ENCODE measurements around the gene OSTF1. TPM values are rescaled to one million over a fixed set of nuclear protein-coding genes. Genes with fewer than 3 reads are reported as not detected.

Gene OSTF1, protein sequence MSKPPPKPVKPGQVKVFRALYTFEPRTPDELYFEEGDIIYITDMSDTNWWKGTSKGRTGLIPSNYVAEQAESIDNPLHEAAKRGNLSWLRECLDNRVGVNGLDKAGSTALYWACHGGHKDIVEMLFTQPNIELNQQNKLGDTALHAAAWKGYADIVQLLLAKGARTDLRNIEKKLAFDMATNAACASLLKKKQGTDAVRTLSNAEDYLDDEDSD
- polyA plus RNA-seq (ENCODE audit: insufficient read length in 4 of 4), result 10 to 100 TPM; 26.4 to 30.6 (median 29.3) TPM

DNA sequence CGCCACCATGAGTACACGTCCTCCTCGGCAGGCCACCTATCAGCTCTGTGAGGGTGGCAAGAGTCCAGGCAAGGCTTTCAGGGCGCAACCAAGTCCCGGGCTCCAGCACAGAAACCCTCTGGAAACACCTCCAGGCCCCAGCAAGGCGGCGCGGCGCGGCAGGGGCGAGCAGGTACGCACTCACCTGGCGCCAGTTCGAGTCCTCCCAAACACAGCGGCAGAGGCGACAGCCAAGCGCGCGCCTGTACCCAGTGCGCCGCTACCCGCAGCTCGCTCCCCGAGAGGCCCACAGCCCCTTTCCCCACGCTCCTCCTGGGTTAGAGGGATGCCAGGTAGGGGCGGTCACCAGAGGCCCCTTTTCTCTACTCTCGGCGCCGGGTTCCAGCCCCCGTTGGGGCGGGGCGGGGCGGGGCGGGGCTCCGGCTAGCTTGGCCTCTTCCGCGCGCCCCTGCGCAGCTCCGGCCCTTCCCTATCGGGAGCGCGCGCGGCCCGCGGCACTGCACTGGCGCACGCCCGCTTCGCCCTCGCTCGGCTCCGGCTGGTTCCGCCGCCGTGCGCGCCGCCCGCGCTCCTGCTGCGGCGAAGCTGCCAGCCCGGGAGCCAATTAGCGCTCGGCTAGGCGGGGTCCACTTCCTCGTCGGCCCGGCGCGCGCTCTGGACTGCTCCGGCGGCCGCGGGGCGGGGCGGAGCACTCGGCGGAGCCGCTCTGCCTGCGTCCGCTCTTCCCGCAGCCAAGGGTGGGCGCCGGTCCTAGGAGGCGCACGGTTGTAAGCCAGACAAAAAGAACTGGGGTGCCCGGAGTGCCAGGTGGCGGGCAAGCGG, at the start of gene OSTF1, which contains the start of gene NMRK1:
TSS of gene OSTF1 (plus strand) at position 691 of the 822 bp plus-strand sequence. CDS start 179 bp downstream, outside the sequence.
TSS of gene NMRK1 (minus strand) at position 332 of the 822 bp plus-strand sequence. CDS start 5,040 bp downstream, outside the sequence.
- DNase-seq (ENCODE audit: low read depth in 4 of 4, low spot score in 3 of 4), result peak; percentile 89 to 95 (median 94)

DNA sequence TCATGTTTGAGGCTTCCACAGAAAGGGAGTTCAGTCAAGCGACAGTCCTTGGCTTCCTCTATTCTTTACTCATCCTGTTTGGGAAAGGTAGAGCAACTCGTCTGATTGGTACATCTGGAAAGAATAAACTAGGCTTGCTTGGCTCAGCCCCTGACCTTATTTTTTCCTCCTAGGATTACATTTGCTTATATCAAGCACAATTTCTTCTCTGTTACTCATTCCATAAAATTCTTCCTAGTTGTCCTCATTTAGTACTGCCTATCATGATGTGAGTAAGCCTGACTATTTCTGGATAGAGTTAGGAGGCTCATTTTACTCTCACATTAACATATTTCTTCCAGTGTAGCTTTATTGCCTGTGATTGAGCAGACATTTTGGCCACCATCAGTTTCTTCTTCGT, 49.3 kb upstream of the OSTF1 start:
- DNase-seq (ENCODE audit: low read depth in 4 of 4, low spot score in 3 of 4), result no peak

GRCh38 chr9:75039801-75040200, 48.5 kb upstream of the OSTF1 start:
- no peak for DNase-seq (ENCODE audit: low read depth in 4 of 4, low spot score in 3 of 4)

GRCh38 chr9:75041041-75041440, 47.3 kb upstream of the OSTF1 start:
- DNase-seq (ENCODE audit: low read depth in 4 of 4, low spot score in 3 of 4), result no peak

DNA sequence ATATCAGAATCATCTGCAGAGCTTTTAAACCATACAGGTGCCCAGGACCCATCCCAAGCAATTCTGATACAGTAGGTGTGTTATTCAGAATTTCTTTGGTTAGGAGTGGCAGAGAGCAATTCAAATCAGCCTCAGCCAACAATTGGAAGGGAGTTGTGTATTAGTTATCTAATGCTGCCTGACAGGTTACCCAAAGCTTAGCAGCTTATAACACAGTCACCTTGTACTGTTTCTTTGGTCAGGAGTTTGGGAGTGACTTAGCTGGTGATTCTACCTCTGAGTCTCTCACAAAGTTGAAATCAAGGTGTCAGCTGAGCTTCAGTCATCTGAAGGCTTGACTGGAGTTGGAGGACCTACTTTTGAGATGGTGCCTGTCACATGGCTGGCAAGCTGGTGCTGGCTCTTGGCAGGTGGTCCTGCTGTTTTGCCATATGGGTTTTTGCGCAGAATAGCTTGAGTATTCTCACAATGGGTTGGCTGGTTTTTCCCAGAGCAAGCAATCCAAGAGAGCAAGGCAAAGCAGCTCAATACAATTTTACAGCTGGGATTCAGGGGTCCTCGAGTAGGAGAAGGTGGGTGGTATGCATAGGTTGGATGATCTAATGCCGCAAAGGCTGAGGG, 41.5 kb upstream of the OSTF1 start:
- no peak for DNase-seq (ENCODE audit: low read depth in 4 of 4, low spot score in 3 of 4)

DNA sequence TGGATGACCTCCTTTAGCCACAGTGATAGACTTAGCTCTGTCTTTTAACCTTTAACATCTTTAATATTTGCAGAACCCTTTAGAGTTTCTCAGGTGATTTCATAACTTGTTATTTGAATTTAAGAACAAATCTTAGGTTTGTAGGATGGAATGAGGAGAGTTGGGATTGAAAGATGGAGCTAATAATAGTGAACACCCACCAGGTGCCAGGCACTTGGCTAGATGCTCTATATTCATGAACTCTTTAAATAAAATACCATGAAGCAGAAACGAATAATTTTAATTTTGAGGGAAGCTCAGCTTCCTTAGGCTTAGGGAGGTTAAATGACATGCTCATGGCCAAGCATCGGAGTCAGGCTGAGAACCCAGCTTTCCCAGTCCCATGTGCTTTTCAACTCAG, 40.8 kb upstream of the OSTF1 start:
- DNase-seq (ENCODE audit: low read depth in 4 of 4, low spot score in 3 of 4), result no peak

GRCh38 chr9:75051285-75051684, 37.0 kb upstream of the OSTF1 start:
- DNase-seq (ENCODE audit: low read depth in 4 of 4, low spot score in 3 of 4), result no peak

GRCh38 chr9:75053869-75054268, 34.4 kb upstream of the OSTF1 start:
- DNase-seq (ENCODE audit: low read depth in 4 of 4, low spot score in 3 of 4), result no peak

- DNase-seq (ENCODE audit: low read depth in 4 of 4, low spot score in 3 of 4), result no peak
Measured at GRCh38 chr9:75054368-75055001, 33.8 kb upstream of the OSTF1 start.

- no peak for DNase-seq (ENCODE audit: low read depth in 4 of 4, low spot score in 3 of 4)
Measured at GRCh38 chr9:75061169-75061568, 27.1 kb upstream of the OSTF1 start.

GRCh38 chr9:75063556-75064305, 24.6 kb upstream of the OSTF1 start:
- DNase-seq (ENCODE audit: low read depth in 4 of 4, low spot score in 3 of 4), result no peak

- DNase-seq (ENCODE audit: low read depth in 4 of 4, low spot score in 3 of 4), result no peak
Measured at GRCh38 chr9:75064307-75065025, 23.8 kb upstream of the OSTF1 start.

DNA sequence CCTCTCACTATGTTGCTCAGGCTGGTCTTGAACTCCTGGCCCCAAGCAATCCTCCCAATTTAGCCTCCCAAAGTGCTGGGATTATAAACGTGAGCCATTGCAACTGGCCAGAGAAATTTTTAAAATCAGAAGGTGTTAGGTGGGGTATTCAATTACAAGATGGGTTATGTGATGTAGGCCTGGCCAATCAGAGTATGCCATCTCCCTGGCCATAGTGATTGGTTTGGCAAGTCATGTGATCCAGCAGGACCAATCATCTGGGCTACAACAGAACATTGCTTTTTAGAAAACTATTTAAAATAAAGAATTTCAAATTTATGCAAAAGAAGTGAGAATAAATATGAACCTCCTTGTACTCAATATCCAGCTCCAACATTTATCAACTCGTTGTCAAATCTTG, 22.8 kb upstream of the OSTF1 start:
- DNase-seq (ENCODE audit: low read depth in 4 of 4, low spot score in 3 of 4), result no peak

- DNase-seq (ENCODE audit: low read depth in 4 of 4, low spot score in 3 of 4), result no peak
Measured at GRCh38 chr9:75067894-75068293, 20.4 kb upstream of the OSTF1 start.

- DNase-seq (ENCODE audit: low read depth in 4 of 4, low spot score in 3 of 4), result no peak
Measured at GRCh38 chr9:75069171-75069570, 19.1 kb upstream of the OSTF1 start.

DNA sequence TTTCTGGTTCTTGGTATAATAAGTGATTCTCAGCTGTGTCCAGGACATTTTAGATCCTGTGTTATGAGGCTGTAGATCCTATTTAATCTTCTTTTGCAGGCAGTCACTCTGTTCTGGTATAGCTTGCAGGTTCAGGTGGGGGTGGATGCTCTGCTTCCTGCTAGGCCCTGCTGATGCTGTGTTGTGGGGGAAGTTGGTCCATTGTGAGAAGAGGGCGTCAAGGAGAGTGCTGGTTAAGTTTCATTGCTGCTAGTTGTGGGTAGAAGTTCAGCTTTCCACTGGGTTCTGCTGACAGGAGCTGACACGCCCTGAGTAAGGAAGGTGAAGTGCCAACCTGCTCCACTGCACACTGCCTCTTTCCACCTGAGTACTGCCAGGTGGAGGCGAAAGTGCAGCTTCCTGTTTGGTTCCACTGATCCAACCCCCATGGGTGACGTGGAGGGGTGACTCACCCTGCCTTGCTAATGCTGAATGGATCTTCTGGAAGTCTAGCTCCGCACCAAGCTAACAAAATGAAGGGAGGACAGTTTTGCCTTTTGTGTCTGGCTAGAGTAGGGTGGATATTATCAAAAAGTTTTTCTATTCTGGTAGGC, 16.7 kb upstream of the OSTF1 start:
- DNase-seq (ENCODE audit: low read depth in 4 of 4, low spot score in 3 of 4), result no peak

- no peak for DNase-seq (ENCODE audit: low read depth in 4 of 4, low spot score in 3 of 4)
Measured at GRCh38 chr9:75072895-75073294, 15.4 kb upstream of the OSTF1 start.

- DNase-seq (ENCODE audit: low read depth in 4 of 4, low spot score in 3 of 4), result no peak
Measured at GRCh38 chr9:75081632-75082031, 6.7 kb upstream of the OSTF1 start.
